ENCODE results near the gene FABP7. TPM values are rescaled to one million over a fixed set of nuclear protein-coding genes. Genes with fewer than 3 reads are reported as not detected.

The FABP7 gene
- total and polyA plus RNA-seq, 2 of the 13 experiments (the other 11 are each of a cell fraction or from before 2014, with no cell fraction given), result not detected

DNA sequence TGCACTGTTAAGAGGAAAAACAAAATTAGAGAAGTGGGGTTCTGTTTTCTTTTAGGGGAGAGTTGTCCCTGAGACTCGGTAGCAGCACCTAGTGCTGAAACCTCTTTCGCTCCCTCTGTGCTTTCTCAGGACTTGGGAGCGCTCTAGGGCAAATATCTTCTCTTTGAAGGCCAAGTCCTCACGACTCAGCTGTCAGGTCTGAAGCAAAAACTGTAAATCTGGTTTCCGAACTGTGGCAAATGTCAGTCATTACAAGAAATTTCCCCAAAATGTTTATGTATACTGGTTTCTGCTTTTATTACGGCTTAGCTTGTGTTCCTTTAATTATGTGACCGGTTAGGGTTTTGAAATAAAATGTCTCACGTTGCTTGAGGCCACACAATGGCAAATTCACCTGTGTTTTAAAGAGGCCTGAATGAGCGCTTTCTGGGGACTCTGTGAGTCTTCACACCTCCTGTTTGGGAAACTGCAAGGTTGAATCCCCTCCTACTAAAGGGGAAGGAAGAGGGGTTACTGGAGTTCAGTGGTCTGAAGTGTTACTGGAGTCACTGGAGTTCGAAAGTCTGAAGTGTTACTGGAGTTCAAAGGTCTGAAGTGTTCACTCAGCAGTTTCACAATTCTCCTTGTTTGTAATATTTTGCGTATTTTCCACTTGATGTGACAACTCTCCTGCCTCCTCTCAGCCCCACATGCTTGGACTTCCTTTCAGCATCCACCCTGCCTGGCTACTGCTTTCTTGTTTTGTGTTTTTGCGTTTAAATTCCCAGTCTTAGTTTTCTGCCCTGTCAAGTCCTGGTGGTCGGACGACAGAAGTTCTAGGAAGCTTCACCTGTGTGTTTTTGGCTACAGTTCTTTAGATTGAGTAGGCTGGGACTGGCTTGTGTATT, 11.2 kb downstream of the FABP7 start (continued):
- TF ChIP-seq, protein P1, sequence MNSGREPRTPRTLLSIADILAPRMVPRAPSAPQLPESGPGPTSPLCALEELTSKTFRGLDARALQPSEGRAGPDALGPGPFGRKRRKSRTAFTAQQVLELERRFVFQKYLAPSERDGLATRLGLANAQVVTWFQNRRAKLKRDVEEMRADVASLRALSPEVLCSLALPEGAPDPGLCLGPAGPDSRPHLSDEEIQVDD (CRISPR knock-in tag; IDR thresholded peaks at IDR 0.05; ENCODE audit: borderline replicate concordance), result no peak
- TF ChIP-seq, protein P2, sequence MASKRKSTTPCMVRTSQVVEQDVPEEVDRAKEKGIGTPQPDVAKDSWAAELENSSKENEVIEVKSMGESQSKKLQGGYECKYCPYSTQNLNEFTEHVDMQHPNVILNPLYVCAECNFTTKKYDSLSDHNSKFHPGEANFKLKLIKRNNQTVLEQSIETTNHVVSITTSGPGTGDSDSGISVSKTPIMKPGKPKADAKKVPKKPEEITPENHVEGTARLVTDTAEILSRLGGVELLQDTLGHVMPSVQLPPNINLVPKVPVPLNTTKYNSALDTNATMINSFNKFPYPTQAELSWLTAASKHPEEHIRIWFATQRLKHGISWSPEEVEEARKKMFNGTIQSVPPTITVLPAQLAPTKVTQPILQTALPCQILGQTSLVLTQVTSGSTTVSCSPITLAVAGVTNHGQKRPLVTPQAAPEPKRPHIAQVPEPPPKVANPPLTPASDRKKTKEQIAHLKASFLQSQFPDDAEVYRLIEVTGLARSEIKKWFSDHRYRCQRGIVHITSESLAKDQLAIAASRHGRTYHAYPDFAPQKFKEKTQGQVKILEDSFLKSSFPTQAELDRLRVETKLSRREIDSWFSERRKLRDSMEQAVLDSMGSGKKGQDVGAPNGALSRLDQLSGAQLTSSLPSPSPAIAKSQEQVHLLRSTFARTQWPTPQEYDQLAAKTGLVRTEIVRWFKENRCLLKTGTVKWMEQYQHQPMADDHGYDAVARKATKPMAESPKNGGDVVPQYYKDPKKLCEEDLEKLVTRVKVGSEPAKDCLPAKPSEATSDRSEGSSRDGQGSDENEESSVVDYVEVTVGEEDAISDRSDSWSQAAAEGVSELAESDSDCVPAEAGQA (IDR thresholded peaks at IDR 0.05; ENCODE audit: low read depth), result 0 out of 2 replicates have a peak, but pooled peaks have one; percentile 40
- TF ChIP-seq, protein P2 (CRISPR knock-in tag; IDR thresholded peaks at IDR 0.05; ENCODE audit: borderline replicate concordance), result no peak
- 0 out of 2 replicates have a peak, but pooled peaks have one; percentile 31 for TF ChIP-seq ZNF607 (CRISPR knock-in tag; IDR thresholded peaks at IDR 0.05; ENCODE audit: borderline replicate concordance)
- no peak for TF ChIP-seq NFIB (CRISPR knock-in tag; IDR thresholded peaks at IDR 0.05; ENCODE audit: borderline replicate concordance)
- no peak for TF ChIP-seq KIAA2018 (CRISPR knock-in tag; IDR thresholded peaks at IDR 0.05; ENCODE audit: borderline replicate concordance)
- TF ChIP-seq, protein P3, sequence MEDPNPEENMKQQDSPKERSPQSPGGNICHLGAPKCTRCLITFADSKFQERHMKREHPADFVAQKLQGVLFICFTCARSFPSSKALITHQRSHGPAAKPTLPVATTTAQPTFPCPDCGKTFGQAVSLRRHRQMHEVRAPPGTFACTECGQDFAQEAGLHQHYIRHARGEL (CRISPR knock-in tag; IDR thresholded peaks at IDR 0.05), result no peak
- TF ChIP-seq, protein P4, sequence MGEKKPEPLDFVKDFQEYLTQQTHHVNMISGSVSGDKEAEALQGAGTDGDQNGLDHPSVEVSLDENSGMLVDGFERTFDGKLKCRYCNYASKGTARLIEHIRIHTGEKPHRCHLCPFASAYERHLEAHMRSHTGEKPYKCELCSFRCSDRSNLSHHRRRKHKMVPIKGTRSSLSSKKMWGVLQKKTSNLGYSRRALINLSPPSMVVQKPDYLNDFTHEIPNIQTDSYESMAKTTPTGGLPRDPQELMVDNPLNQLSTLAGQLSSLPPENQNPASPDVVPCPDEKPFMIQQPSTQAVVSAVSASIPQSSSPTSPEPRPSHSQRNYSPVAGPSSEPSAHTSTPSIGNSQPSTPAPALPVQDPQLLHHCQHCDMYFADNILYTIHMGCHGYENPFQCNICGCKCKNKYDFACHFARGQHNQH (CRISPR knock-in tag; IDR thresholded peaks at IDR 0.05), result peak; percentile 73; the same call in 1 of the 2 replicates
